Activated CD4-positive, alpha-beta T cell treated with anti-CD3 and anti-CD28 coated beads for 36 hours (primary cell): ENCODE data around the gene TSPO2. TPM values are rescaled to one million over a fixed set of nuclear protein-coding genes. Genes with fewer than 3 reads are reported as not detected.
"Not testable (repeated sequence)": the region's sequence is repeated elsewhere in the genome, so short reads cannot be mapped to it uniquely, and the experiment has no call there.

Experiments
- ATAC-seq: fragments of 200-7000 bp; cut with Tn5 transposase; one replicate; pipeline ENCODE4 v1.10.0; 2021; ENCODE audit warnings: mild to moderate bottlenecking, moderate library complexity
- CTCF ChIA-PET: fragments of 350-600 bp; sonication (Branson Sonifier 250); formaldehyde crosslinking; loops from one replicate; lab custom pipeline; 2021; ENCODE audit warnings: antibody characterized with exemption; lab: Charles Lee
- POLR2A ChIA-PET: fragments of 350-600 bp; sonication (Branson Sonifier 250); formaldehyde crosslinking; loops from one replicate; lab custom pipeline; 2021; ENCODE audit warnings: antibody characterized with exemption, inconsistent platforms; lab: Charles Lee
- DNase-seq: peaks from one replicate; pipeline ENCODE4 v3.0.0-alpha.2; 2020
- H3K27ac Mint-ChIP-seq: one replicate; pipeline ENCODE4 v1.8.0; 2021; ENCODE audit warnings: mixed read lengths
- H3K27me3 Mint-ChIP-seq: one replicate; pipeline ENCODE4 v1.8.0; 2021; ENCODE audit warnings: mixed read lengths
- H3K36me3 Mint-ChIP-seq: one replicate; pipeline ENCODE4 v1.8.0; 2021; ENCODE audit warnings: low read depth, mixed read lengths
- H3K4me1 Mint-ChIP-seq: one replicate; pipeline ENCODE4 v1.8.0; 2021; ENCODE audit warnings: mixed read lengths
- H3K4me3 Mint-ChIP-seq: one replicate; pipeline ENCODE4 v1.8.0; 2021; ENCODE audit warnings: mild to moderate bottlenecking, moderate library complexity, mixed read lengths
- H3K9me3 Mint-ChIP-seq: one replicate; pipeline ENCODE4 v1.8.0; 2021; ENCODE audit warnings: low read depth, mixed read lengths
- intact Hi-C, 2 experiments: fragments of 100-400 bp; cut with DNase I in 1 of 2; cut with micrococcal nuclease in 1 of 2; formaldehyde crosslinking; loops; one replicate each; pipeline versions ENCODE4 v1.14.2 to v1.15.1; 2022 to 2024; cut with DNase I, micrococcal nuclease
- total RNA-seq, 2 experiments: library from RNA; stranded (reverse); gene quantifications; one replicate each; pipeline ENCODE4 v1.2.3, GENCODE V29; 2021

The TSPO2 gene
- total RNA-seq, 2 experiments from 2014 or later: not detected

DNA sequence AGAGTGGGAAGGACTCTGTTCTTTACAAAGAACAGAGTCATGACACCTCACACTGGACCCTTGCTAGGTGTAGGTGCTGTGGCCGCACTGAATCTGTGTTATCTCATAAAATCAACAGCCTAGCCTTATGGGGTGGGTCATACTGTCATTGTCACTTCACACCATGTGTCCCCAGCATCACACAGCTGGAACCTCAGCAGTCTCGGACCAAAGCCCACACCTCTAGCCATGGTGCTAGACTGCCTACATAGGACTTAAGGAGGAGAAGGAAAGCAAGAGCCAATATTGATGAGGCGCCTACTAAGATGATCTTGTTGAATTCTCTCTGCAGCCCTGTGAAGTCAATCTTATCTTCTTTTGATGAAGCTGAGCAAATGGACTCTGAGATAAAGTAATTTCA, 34.3 kb upstream of the TSPO2 start:
- Mint-ChIP-seq H3K9me3 (no peaks in the 10 kb centered on the region), H3K27ac (no peak overlapping the region), H3K4me3 (no peak overlapping the region), H3K36me3 (no peaks in the 10 kb centered on the region), H3K4me1 (no peaks in the 10 kb centered on the region), H3K27me3 (peaks cover 11% of the 10 kb centered on the region)
- ChIA-PET POLR2A (no interaction called here), CTCF (interaction anchor here (1.7 kb wide), 1 partner anchor 11 kb away, joined by 5 read pairs; no protein-coding TSS in a partner anchor)
- no peak for DNase-seq
- no peak for ATAC-seq
- intact Hi-C loops: loop anchor here (5.0 kb wide), 2 partner anchors 174 to 309 kb away; no protein-coding TSS in a partner anchor

GRCh38 chr6:41009669-41010068, 32.6 kb upstream of the TSPO2 start:
- CTCF ChIA-PET: interaction anchor here (1.5 kb wide), 2 partner anchors 11 to 18 kb away, joined by 3 to 6 read pairs; no protein-coding TSS in a partner anchor
- Mint-ChIP-seq H3K27me3 (peaks cover 4% of the 10 kb centered on the region), H3K36me3 (no peaks in the 10 kb centered on the region), H3K4me3 (no peak overlapping the region), H3K9me3 (no peaks in the 10 kb centered on the region), H3K27ac (no peak overlapping the region), H3K4me1 (no peaks in the 10 kb centered on the region)
- ATAC-seq (no peak), DNase-seq (no peak)
- POLR2A ChIA-PET: no interaction called here
- intact Hi-C loops: loop anchor here (5.0 kb wide), 2 partner anchors 173 to 308 kb away; no protein-coding TSS in a partner anchor

DNA sequence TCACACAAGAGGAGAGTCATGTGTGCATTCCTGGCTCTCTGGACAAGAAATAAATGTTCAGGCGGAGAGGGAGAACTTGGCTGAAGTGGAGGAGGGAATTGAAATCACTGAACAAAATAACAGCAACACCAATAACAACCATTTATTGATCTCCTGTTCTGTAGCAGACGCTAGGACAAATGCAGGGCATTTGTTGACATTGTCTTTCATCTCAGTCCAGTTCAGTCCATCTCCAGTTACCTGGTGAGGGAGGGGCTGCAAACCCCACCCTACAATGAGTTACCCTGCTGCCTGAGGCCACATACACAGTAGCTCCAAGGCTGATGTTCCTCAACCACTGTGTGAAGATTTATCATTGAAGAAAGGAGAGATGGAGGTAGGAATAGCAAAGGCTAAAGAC, 30.6 kb upstream of the TSPO2 start:
- Mint-ChIP-seq H3K4me3 (no peak overlapping the region), H3K27ac (no peak overlapping the region), H3K4me1 (no peaks in the 10 kb centered on the region), H3K27me3 (no peaks in the 10 kb centered on the region), H3K9me3 (no peaks in the 10 kb centered on the region), H3K36me3 (no peaks in the 10 kb centered on the region)
- ATAC-seq: no peak
- CTCF ChIA-PET: interaction anchor here (1.3 kb wide), 1 partner anchor 16 kb away, joined by 6 read pairs; no protein-coding TSS in a partner anchor
- no peak for DNase-seq
- POLR2A ChIA-PET: no interaction called here
- intact Hi-C loops: no loop called here

GRCh38 chr6:41013466-41014153, 28.7 kb upstream of the TSPO2 start:
- no peak overlapping the region for H3K4me3 Mint-ChIP-seq
- no peaks in the 10 kb centered on the region for H3K36me3 Mint-ChIP-seq
- H3K27ac Mint-ChIP-seq: no peak overlapping the region
- no peaks in the 10 kb centered on the region for H3K4me1 Mint-ChIP-seq
- H3K9me3 Mint-ChIP-seq: no peaks in the 10 kb centered on the region
- intact Hi-C loops: no loop called here
- no peaks in the 10 kb centered on the region for H3K27me3 Mint-ChIP-seq
- ATAC-seq (no peak), DNase-seq (no peak)
- ChIA-PET POLR2A (no interaction called here), CTCF (no interaction called here)

DNA sequence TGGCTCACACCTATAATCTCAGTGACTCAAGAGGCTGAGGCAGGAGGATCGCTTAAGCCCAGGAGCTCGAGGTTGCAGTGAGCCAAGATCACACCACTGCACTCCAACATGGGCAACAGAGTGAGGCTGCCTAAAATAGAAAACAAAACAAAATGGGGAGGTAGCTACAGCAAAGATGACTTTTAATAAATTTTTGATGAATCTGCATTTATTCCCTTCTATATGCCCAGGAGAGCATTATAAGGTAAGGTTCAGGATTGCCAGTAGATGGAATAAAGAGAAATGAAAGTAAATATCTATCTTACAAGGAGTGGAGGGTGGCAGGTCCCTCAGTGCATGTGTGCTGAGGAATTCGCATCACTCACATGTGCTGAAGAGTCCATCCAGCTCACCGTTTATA, 27.5 kb upstream of the TSPO2 start:
- Mint-ChIP-seq H3K4me1 (no peaks in the 10 kb centered on the region), H3K4me3 (no peak overlapping the region), H3K36me3 (no peaks in the 10 kb centered on the region), H3K27ac (no peak overlapping the region), H3K9me3 (no peaks in the 10 kb centered on the region), H3K27me3 (no peaks in the 10 kb centered on the region)
- no peak for ATAC-seq
- ChIA-PET POLR2A (interaction anchor here (0.7 kb wide), 1 partner anchor 137 kb away, joined by 3 read pairs; no protein-coding TSS in a partner anchor), CTCF (interaction anchor here (1.5 kb wide), 1 partner anchor 13 kb away, joined by 6 read pairs; no protein-coding TSS in a partner anchor)
- no peak for DNase-seq
- intact Hi-C loops: no loop called here

DNA sequence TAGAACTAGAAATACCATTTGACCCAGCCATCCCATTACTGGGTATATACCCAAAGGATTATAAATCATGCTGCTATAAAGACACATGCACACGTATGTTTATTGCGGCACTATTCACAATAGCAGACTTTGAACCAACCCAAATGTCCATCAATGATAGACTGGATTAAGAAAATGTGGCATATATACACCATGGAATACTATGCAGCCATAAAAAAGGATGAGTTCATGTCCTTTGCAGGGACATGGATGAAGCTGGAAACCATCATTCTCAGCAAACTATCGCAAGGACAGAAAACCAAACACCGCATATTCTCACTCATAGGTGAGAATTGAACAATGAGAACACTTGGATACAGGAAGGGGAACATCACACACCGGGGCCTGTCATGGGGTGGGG, 26.4 kb upstream of the TSPO2 start:
- H3K4me3 Mint-ChIP-seq, POLR2A ChIA-PET, H3K36me3 Mint-ChIP-seq, H3K4me1 Mint-ChIP-seq, CTCF ChIA-PET, ATAC-seq, H3K9me3 Mint-ChIP-seq, H3K27ac Mint-ChIP-seq, intact Hi-C loops, DNase-seq, H3K27me3 Mint-ChIP-seq: not testable (repeated sequence)

GRCh38 chr6:41017663-41018062, 24.6 kb upstream of the TSPO2 start:
- no peak overlapping the region for H3K27ac Mint-ChIP-seq
- no peak overlapping the region for H3K4me3 Mint-ChIP-seq
- no peaks in the 10 kb centered on the region for H3K4me1 Mint-ChIP-seq
- ChIA-PET CTCF (interaction anchor here (1.0 kb wide), 2 partner anchors 8 to 11 kb away, joined by 3 to 7 read pairs; no protein-coding TSS in a partner anchor), POLR2A (interaction anchor here (0.5 kb wide), 1 partner anchor 15 kb away, joined by 3 read pairs; no protein-coding TSS in a partner anchor)
- no peaks in the 10 kb centered on the region for H3K27me3 Mint-ChIP-seq
- ATAC-seq (no peak), DNase-seq (no peak)
- no peaks in the 10 kb centered on the region for H3K36me3 Mint-ChIP-seq
- intact Hi-C loops: no loop called here
- H3K9me3 Mint-ChIP-seq: no peaks in the 10 kb centered on the region

- DNase-seq (no peak), ATAC-seq (no peak)
- Mint-ChIP-seq H3K36me3 (no peaks in the 10 kb centered on the region), H3K27me3 (no peaks in the 10 kb centered on the region), H3K27ac (no peak overlapping the region), H3K9me3 (no peaks in the 10 kb centered on the region), H3K4me3 (no peak overlapping the region), H3K4me1 (no peaks in the 10 kb centered on the region)
- intact Hi-C loops: no loop called here
- POLR2A ChIA-PET: no interaction called here
- CTCF ChIA-PET: interaction anchor here (0.6 kb wide), 1 partner anchor 679 kb away, joined by 3 read pairs; no protein-coding TSS in a partner anchor
Measured at GRCh38 chr6:41021832-41022231, 20.4 kb upstream of the TSPO2 start.

- POLR2A ChIA-PET: no interaction called here
- ATAC-seq: no peak
- intact Hi-C loops: no loop called here
- DNase-seq: no peak
- Mint-ChIP-seq H3K4me1 (peaks cover 3% of the 10 kb centered on the region), H3K4me3 (no peak overlapping the region), H3K27me3 (no peaks in the 10 kb centered on the region), H3K27ac (no peak overlapping the region), H3K9me3 (no peaks in the 10 kb centered on the region), H3K36me3 (no peaks in the 10 kb centered on the region)
- CTCF ChIA-PET: interaction anchor here (0.6 kb wide), 1 partner anchor 679 kb away, joined by 3 read pairs; no protein-coding TSS in a partner anchor
Measured at GRCh38 chr6:41022294-41022693, 20.0 kb upstream of the TSPO2 start.

DNA sequence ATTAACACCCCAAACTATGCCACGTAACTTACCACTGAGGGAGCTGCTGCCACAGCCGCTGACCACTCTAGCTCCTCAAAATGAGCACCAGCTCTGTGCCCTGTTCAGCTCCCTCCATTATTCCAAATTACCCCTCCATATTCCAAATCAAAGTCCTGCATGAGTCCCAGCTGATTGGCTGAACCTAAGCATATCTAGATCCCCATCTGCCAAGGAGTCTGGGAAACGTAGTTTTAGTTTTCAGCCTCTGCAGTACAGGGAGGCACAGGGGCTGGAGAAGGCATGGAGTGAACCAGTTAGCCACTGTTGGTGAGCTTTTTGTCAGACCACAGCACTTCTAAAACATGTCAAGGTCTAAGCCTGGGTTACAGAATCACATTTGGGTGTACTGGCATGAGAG, 19.2 kb upstream of the TSPO2 start:
- Mint-ChIP-seq H3K4me3 (no peak overlapping the region), H3K4me1 (peaks cover 9% of the 10 kb centered on the region)
- intact Hi-C loops: no loop called here

GRCh38 chr6:41025966-41026530, 16.2 kb upstream of the TSPO2 start:
- POLR2A ChIA-PET: no interaction called here
- Mint-ChIP-seq H3K4me3 (no peak overlapping the region), H3K36me3 (no peaks in the 10 kb centered on the region), H3K27ac (no peak overlapping the region), H3K9me3 (no peaks in the 10 kb centered on the region), H3K4me1 (peaks cover 17% of the 10 kb centered on the region), H3K27me3 (no peaks in the 10 kb centered on the region)
- intact Hi-C loops: loop anchor here in 1 of 2 experiments (5.0 kb wide), 2 partner anchors 114 to 291 kb away; no protein-coding TSS in a partner anchor
- no peak for ATAC-seq
- CTCF ChIA-PET: interaction anchor here (1.4 to 1.9 kb wide), 2 partner anchors 8 to 15 kb away, joined by 3 to 4 read pairs; no protein-coding TSS in a partner anchor
- DNase-seq: no peak

More for the DNA sequence above, 19.2 kb upstream of the TSPO2 start:
- H3K36me3 Mint-ChIP-seq: no peaks in the 10 kb centered on the region
- ATAC-seq (no peak), DNase-seq (no peak)
- H3K27me3 Mint-ChIP-seq: no peaks in the 10 kb centered on the region
- H3K27ac Mint-ChIP-seq: no peak overlapping the region
- POLR2A ChIA-PET: no interaction called here
- CTCF ChIA-PET: no interaction called here
- H3K9me3 Mint-ChIP-seq: no peaks in the 10 kb centered on the region
